Stomach (tissue), 4 donors: ENCODE data around the gene EVC2.

Experiments used
- POLR2A ChIP-seq, 4 donors: fragments of 450-650 bp; IDR thresholded peaks; one replicate each; pipeline ENCODE4 v1.6.1; 2016; ENCODE audit warnings: antibody characterized with exemption in 4 of 4, control low read depth in 2 of 4, mild to moderate bottlenecking in 1 of 4, moderate library complexity in 1 of 4
- POLR2AphosphoS5 ChIP-seq, 3 donors: sonication (generic); formaldehyde crosslinking; IDR thresholded peaks; one replicate each; pipeline ENCODE4 v1.6.1; 2016; ENCODE audit warnings: antibody characterized with exemption in 3 of 3
- TF ChIP-seq, protein P1 (sequence below), 7 experiments: fragments of 450-650 bp in 4 of 7; fragments of 200-600 bp in 3 of 7; sonication (generic) in 3 of 7; IDR thresholded peaks; one replicate each; pipeline ENCODE4 v1.5.1; 2016 to 2019; ENCODE audit warnings: antibody characterized with exemption in 7 of 7, control low read depth in 2 of 7, mild to moderate bottlenecking in 1 of 7

DNA sequence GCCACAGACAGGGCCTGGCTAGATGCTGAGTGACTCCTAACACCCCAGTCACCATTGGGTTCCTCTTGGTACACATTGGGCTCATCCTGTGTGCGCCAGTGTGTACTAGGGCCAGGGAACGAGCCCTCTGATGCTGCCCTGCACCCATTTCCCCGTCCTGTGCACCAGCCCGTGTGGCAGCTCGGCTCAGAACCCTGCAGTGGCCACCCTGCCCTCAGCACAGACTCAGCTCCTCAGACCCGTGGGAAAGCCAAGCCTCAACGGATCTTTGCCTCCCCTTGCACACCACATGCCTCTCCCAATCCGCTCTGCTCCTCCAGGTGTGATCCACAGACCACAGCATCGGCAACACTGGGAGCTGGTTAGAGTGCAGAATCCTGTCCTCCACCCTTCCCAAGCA is 41.2 kb upstream of the EVC2 start:
- TF ChIP-seq POLR2A (IDR thresholded peaks at IDR 0.05) (no peak), POLR2AphosphoS5 (IDR thresholded peaks at IDR 0.05) (no peak)
- TF ChIP-seq, protein P1, sequence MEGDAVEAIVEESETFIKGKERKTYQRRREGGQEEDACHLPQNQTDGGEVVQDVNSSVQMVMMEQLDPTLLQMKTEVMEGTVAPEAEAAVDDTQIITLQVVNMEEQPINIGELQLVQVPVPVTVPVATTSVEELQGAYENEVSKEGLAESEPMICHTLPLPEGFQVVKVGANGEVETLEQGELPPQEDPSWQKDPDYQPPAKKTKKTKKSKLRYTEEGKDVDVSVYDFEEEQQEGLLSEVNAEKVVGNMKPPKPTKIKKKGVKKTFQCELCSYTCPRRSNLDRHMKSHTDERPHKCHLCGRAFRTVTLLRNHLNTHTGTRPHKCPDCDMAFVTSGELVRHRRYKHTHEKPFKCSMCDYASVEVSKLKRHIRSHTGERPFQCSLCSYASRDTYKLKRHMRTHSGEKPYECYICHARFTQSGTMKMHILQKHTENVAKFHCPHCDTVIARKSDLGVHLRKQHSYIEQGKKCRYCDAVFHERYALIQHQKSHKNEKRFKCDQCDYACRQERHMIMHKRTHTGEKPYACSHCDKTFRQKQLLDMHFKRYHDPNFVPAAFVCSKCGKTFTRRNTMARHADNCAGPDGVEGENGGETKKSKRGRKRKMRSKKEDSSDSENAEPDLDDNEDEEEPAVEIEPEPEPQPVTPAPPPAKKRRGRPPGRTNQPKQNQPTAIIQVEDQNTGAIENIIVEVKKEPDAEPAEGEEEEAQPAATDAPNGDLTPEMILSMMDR (IDR thresholded peaks at IDR 0.05) = no peak
